ENCODE measurements around the gene RHEBL1. TPM values are rescaled to one million over a fixed set of nuclear protein-coding genes. Genes with fewer than 3 reads are reported as not detected.
A peak's percentile ranks its signal among the peaks of the same experiment; 100 is the strongest.

RHEBL1 gene
- total and polyA plus RNA-seq, 7 donors = 0.21 to 1.2 (median 0.77) TPM; not detected in 3

DNA sequence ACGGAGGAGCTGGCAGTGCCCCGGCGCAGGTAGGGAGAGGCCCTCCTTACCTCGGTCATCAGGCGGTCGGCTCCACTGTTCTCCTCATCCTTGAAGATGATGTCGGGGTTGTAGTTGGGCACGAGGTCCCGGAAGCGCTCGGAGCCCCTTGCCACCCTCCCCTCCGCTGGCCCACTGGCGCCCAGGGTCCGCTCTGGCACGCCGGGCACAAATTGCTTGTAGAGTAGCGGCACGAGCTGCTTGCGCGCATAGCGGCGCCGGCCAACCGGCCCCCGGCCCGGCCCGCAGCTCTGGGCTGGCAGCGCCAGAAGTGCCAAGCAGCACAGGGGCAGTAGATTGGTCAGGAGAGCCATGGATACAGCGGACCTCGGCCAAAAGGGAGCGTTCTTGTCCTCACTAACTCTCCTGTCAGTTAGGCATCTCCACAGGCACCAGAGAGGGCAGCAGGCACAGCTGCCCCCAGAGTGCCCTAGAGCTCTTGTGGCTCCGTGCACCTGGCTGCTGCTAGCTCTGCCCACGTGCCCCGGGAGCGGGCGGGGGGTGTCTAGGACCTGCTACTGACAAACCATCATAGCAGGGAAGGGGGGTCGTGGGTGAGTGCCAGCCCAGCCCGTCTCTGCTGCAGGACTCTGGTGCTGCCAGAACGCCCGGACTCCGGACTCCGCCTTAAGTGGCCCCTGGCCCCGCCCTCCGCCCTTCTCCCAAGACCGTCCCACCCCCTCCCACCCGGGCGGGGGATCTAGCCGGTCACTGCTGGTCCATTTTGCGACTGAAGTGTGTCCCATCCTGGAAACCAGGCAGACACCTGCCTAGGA is 24.6 kb upstream of the RHEBL1 start, which contains the start of gene DHH:
Gene DHH, minus strand, starts transcription at position 642 of the 815 bp plus-strand sequence. Its CDS starts 289 bp downstream, at position 353.
- no peaks in the 10 kb centered on the region for H3K9me3 ChIP-seq
- H3K4me1 ChIP-seq = peaks cover 22% of the 10 kb centered on the region
- no peak within 1 kb of the TSS for H3K27ac ChIP-seq
- peaks cover 0 to 51% (median 18%) of the 10 kb centered on the region in 3 donors for H3K27me3 ChIP-seq (ENCODE audit: insufficient read depth in 3 of 3, low read length in 2 of 3)
- TF ChIP-seq, protein P1, sequence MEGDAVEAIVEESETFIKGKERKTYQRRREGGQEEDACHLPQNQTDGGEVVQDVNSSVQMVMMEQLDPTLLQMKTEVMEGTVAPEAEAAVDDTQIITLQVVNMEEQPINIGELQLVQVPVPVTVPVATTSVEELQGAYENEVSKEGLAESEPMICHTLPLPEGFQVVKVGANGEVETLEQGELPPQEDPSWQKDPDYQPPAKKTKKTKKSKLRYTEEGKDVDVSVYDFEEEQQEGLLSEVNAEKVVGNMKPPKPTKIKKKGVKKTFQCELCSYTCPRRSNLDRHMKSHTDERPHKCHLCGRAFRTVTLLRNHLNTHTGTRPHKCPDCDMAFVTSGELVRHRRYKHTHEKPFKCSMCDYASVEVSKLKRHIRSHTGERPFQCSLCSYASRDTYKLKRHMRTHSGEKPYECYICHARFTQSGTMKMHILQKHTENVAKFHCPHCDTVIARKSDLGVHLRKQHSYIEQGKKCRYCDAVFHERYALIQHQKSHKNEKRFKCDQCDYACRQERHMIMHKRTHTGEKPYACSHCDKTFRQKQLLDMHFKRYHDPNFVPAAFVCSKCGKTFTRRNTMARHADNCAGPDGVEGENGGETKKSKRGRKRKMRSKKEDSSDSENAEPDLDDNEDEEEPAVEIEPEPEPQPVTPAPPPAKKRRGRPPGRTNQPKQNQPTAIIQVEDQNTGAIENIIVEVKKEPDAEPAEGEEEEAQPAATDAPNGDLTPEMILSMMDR (IDR thresholded peaks at IDR 0.05) = no peak
- H3K36me3 ChIP-seq (ENCODE audit: insufficient read depth in 1 of 2, low read depth in 1 of 2) = peaks cover 0 to 32% of the 10 kb centered on the region in 2 donors
- ATAC-seq (peak; percentile 19 to 44 (median 30)), DNase-seq (peak; percentile 40 to 66)
- 1 to 2% (median 2%) methylated on average over 36 to 49 of the region's 49 CpGs for WGBS, 3 donors
- H3K4me3 ChIP-seq = peak within 1 kb of the TSS; percentile 52
- intact Hi-C loops (cut with DNase I) = no loop called here

DNA sequence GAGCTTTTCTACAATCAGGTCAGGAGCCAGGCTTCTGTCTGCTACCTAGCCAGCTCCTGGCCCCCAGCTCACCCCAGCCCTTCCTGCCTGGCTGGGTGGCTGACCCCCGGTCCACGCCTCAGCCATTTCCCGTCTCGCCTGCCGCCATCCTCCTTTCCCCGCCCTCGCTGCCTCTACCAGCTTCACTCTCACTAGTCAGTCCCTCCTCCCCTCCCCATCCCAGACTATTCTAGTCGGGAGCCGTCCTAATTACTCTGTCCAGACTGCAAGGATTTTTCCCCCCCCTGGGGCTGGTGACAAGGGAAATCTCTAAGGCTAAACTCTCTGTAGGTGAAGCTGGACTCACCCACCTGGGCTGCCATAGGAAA is 24.0 kb upstream of the RHEBL1 start:
- Histone ChIP-seq H3K36me3 (ENCODE audit: insufficient read depth in 1 of 2, low read depth in 1 of 2) (peaks cover 0 to 26% of the 10 kb centered on the region in 2 donors), H3K9me3 (no peaks in the 10 kb centered on the region), H3K27me3 (ENCODE audit: insufficient read depth in 3 of 3, low read length in 2 of 3) (peaks cover 0 to 55% (median 23%) of the 10 kb centered on the region in 3 donors), H3K4me3 (peak overlapping the region; percentile 52), H3K4me1 (peaks cover 22% of the 10 kb centered on the region), H3K27ac (no peak overlapping the region)
- TF ChIP-seq, protein P1 (IDR thresholded peaks at IDR 0.05) = no peak
- 11 to 24% (median 14%) methylated on average over 9 of the region's 9 CpGs for WGBS, 3 donors
- ATAC-seq (no peak), DNase-seq (no peak)
- intact Hi-C loops (cut with DNase I) = no loop called here

DNA sequence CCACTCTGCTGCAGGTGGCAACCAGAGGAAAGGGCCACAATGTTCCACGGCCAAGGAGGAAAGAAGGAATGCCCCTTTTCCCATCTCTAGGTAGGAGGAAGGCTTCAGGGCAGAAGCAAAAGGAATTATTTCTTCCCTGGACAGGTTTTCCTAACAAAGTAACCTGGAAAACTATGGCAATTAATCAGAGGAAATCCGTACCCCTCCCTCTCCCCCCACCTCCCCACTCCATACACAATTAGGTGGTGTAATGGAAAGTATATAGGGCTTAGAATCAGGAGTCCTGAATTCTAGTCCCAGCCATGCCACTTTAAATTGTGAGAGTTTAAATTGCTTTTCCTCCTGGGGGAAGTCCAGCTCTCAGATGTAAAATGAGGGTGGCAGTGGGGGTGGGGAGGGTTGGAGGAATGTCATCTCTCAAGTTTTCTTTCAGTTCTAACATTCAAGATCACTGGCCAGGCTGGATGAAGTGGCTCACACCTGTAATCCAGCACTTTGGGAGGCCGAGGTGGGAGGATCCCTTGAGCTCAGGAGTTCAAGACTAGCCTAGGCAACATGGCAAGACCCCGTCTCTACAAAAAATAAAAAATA is 23.1 kb upstream of the RHEBL1 start:
- peaks cover 22% of the 10 kb centered on the region for H3K4me1 ChIP-seq
- intact Hi-C loops (cut with DNase I) = no loop called here
- WGBS, 3 donors = 72 to 80% (median 77%) methylated on average over 4 of the region's 4 CpGs
- TF ChIP-seq, protein P1 (IDR thresholded peaks at IDR 0.05) = no peak
- ATAC-seq = no peak
- H3K27me3 ChIP-seq (ENCODE audit: insufficient read depth in 3 of 3, low read length in 2 of 3) = peaks cover 0 to 55% (median 24%) of the 10 kb centered on the region in 3 donors
- no peak overlapping the region for H3K27ac ChIP-seq
- no peak for DNase-seq
- H3K4me3 ChIP-seq = peak overlapping the region; percentile 46
- H3K9me3 ChIP-seq = no peaks in the 10 kb centered on the region
- peaks cover 0 to 17% of the 10 kb centered on the region in 2 donors for H3K36me3 ChIP-seq (ENCODE audit: insufficient read depth in 1 of 2, low read depth in 1 of 2)

DNA sequence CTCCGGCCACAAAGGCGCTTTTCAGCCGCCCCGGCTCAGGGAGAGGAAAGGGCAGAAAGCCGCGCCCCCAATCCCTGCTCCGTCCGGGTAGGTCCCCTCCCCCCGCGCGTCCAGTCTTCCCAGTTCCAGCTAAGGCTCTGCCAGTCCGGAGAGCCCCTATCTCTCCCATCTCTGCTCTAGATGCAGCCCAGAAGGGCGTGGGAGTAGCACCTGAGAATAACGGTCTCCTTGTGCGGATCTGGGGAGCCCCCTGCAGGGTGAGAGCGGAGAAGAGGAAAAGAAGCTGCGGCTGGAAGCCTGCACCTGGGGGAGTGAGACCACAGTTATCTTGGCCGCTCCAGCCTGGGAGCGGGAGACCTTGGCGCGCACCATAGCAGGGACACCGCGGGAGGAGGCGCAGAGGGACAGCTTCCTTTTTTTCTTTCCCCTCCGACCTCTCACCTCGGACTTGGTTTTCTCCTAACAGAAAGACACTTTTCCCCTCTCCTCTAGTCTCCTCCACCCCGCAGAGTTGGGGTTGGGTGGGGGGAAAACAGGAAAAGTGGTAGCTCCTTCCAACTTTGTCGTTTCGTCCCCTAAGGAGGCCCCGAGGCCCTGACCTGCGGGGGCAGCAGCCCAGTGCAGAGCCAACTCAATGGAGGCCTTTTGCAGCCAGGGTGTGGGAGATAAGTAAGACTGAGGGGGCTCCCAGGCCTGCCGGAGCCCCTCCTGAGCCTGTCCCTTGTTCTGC is 22.5 kb upstream of the RHEBL1 start:
- no peak overlapping the region for H3K27ac ChIP-seq
- no peaks in the 10 kb centered on the region for H3K9me3 ChIP-seq
- intact Hi-C loops (cut with DNase I) = no loop called here
- peaks cover 0 to 11% of the 10 kb centered on the region in 2 donors for H3K36me3 ChIP-seq (ENCODE audit: insufficient read depth in 1 of 2, low read depth in 1 of 2)
- TF ChIP-seq, protein P1 (IDR thresholded peaks at IDR 0.05) = no peak
- 16 to 24% (median 22%) methylated on average over 21 to 32 of the region's 32 CpGs for WGBS, 3 donors
- peaks cover 0 to 55% (median 24%) of the 10 kb centered on the region in 3 donors for H3K27me3 ChIP-seq (ENCODE audit: insufficient read depth in 3 of 3, low read length in 2 of 3)
- peaks cover 22% of the 10 kb centered on the region for H3K4me1 ChIP-seq
- ATAC-seq (no peak), DNase-seq (peak in 1 of 2 donors; percentile 43)
- H3K4me3 ChIP-seq = peak overlapping the region; percentile 46

All from psoas muscle (tissue), 8 donors.